Heart right ventricle (tissue), 16 donors: ENCODE measurements around the gene SPP1. TPM values are rescaled to one million over a fixed set of nuclear protein-coding genes. Genes with fewer than 3 reads are reported as not detected.

Experiments
- ATAC-seq, 8 donors: fragments of 200-7000 bp; cut with Tn5 transposase; one replicate each; pipeline ENCODE4 v1.9.1; 2020; ENCODE audit warnings: mild to moderate bottlenecking in 8 of 8, moderate library complexity in 8 of 8, moderate number of reproducible peaks in 1 of 8
- DNase-seq, 2 donors: peaks; one replicate each; pipeline ENCODE4 v3.0.0-alpha.2; 2020
- H3K27ac ChIP-seq, 10 donors: fragments of 200-600 bp; sonication (generic) in 2 of 10; one replicate each; pipeline versions ENCODE4 v1.5.0 to v1.8.0; 2020 to 2022; ENCODE audit warnings: mild to moderate bottlenecking in 3 of 10
- H3K27me3 ChIP-seq, 7 donors: fragments of 200-600 bp; one replicate each; pipeline ENCODE4 v1.8.0; 2021 to 2022; ENCODE audit warnings: mild to moderate bottlenecking in 2 of 7
- H3K36me3 ChIP-seq, 9 donors: fragments of 200-600 bp; sonication (generic) in 1 of 9; one replicate each; pipeline versions ENCODE4 v1.5.0 to v1.8.0; 2020 to 2022; ENCODE audit warnings: mild to moderate bottlenecking in 2 of 9
- H3K4me1 ChIP-seq, 9 donors: fragments of 200-600 bp; sonication (generic) in 1 of 9; one replicate each; pipeline versions ENCODE4 v1.5.0 to v1.8.0; 2020 to 2022; ENCODE audit warnings: mild to moderate bottlenecking in 4 of 9
- H3K4me3 ChIP-seq, 10 donors: fragments of 200-600 bp; sonication (generic) in 2 of 10; one replicate each; pipeline versions ENCODE4 v1.5.0 to v1.8.0; 2020 to 2022; ENCODE audit warnings: mild to moderate bottlenecking in 7 of 10, moderate library complexity in 2 of 10
- H3K9me3 ChIP-seq, 11 donors: fragments of 200-600 bp in 10 of 11; sonication (generic) in 2 of 11; one replicate each; pipeline versions ENCODE4 v1.5.0 to v1.8.0; 2013 to 2022; ENCODE audit warnings: mild to moderate bottlenecking in 2 of 11, control low read depth in 1 of 11, moderate library complexity in 1 of 11
- CTCF ChIP-seq, 9 donors: fragments of 200-600 bp; sonication (generic) in 2 of 9; IDR thresholded peaks; one replicate each; pipeline versions ENCODE4 v1.5.0 to v1.8.0; 2021 to 2022; ENCODE audit warnings: antibody characterized with exemption in 9 of 9, mild to moderate bottlenecking in 5 of 9, moderate library complexity in 1 of 9
- whole genome bisulfite sequencing, 2 donors: extraction: QIAGEN DNeasy Blood & Tissue Kit; methylation state at CpG; one replicate each; pipeline ENCODE4 v1.1.7; 2013; ENCODE audit warnings: inconsistent platforms in 1 of 2; 5-methylcytosine and 5-hydroxymethylcytosine counted together
- intact Hi-C, 10 donors: fragments of 100-400 bp; cut with DNase I; formaldehyde crosslinking; loops; one replicate each; pipeline versions ENCODE4 v1.11.1 to v1.14.2; 2022
- polyA plus RNA-seq, 2 donors: library from polyadenylated mRNA; stranded (reverse); fragments of 200-250 nt; gene quantifications; one replicate each; pipeline ENCODE4 v1.2.3, GENCODE V29; 2013
- total RNA-seq, 10 donors: library from RNA; stranded (reverse); fragmentation: NEBNext Ultra II Directional in 3 of 10; extraction: Animal tissue kit (Norgen Biotek cat#: 25700) in 3 of 10; gene quantifications; one replicate each; pipeline versions ENCODE4 v1.2.1 to v1.2.4, GENCODE V29; 2021 to 2023
- donor health status: Arrhythmogenic right ventricular cardiomyopathy.
- donor health status: ischemic (EF 13 %, LVEDD 7.1; RV severe dilation, severe dysfunction).
- donor health status: healthy with polysubstance abuse.
- donor health status: DM: no; HTN: yes; CAD: no.
- donor health status: DM: no; HTN: no; CAD: no.
- donor health status: ischemic (EF 25% LVEDD 6.9; RV normal size, moderate dysfunction).
- donor health status: ischemic (EF 25% LVEDD 5.7; RV mildly dilated, moderate dysfunction).
- donor health status: healthy.
- donor health status: DM: yes; HTN: yes; CAD: no.
- donor health status: Ischemic cardiomyopathy.
- donor health status: ischemic (EF 35%, LVEDD 5.7; RV mildly dilated, moderate dysfunction).
- donor health status: nonischemic (EF 11% LVEDD 7.7; RV severe dilation, severe dysfunction).
- donor health status: DM: yes; HTN: yes; CAD: no.
- donor health status: PGD.
- donor health status: ischemic (EF 29% LVEDD 5.4; RV normal size, mild dysfunction).
- donor health status: nonischemic (EF 23%, LVEDD 6.1; RV moderate dilation, normal function).

The SPP1 gene
- total and polyA plus RNA-seq, 12 donors: 1.2 to 246 (median 7.0) TPM

GRCh38 chr4:88027611-88028608 is 52.4 kb downstream of the SPP1 start:
- H3K27me3 ChIP-seq: no peaks in the 10 kb centered on the region
- TF ChIP-seq CTCF (IDR thresholded peaks at IDR 0.05): no peak
- peaks cover 0 to 22% (median 3%) of the 10 kb centered on the region in 9 donors for H3K4me1 ChIP-seq
- H3K36me3 ChIP-seq: peaks cover 0 to 64% (median 15%) of the 10 kb centered on the region in 9 donors
- peaks cover 0 to 16% (median 2%) of the 10 kb centered on the region in 11 donors for H3K9me3 ChIP-seq
- no peak overlapping the region for H3K4me3 ChIP-seq
- peak overlapping the region in 4 of 10 donors; percentile 2 to 19 (median 16) for H3K27ac ChIP-seq
- 64 to 73% methylated on average over 4 of the region's 4 CpGs for WGBS, 2 donors
- DNase-seq (no peak), ATAC-seq (peak in 2 of 8 donors; percentile 55 to 60)
- intact Hi-C loops: no loop called here

- Histone ChIP-seq H3K36me3 (peaks cover 0 to 63% (median 15%) of the 10 kb centered on the region in 9 donors), H3K27ac (peak overlapping the region in 1 of 10 donors; percentile 18), H3K4me3 (no peak overlapping the region), H3K27me3 (no peaks in the 10 kb centered on the region), H3K4me1 (peaks cover 0 to 17% (median 3%) of the 10 kb centered on the region in 9 donors), H3K9me3 (peaks cover 0 to 16% (median 2%) of the 10 kb centered on the region in 11 donors)
- intact Hi-C loops: no loop called here
- TF ChIP-seq CTCF (IDR thresholded peaks at IDR 0.05): no peak
- DNase-seq (no peak), ATAC-seq (no peak)
- WGBS, 2 donors: 84 to 91% methylated on average over 3 of the region's 3 CpGs
These were observed 53.4 kb downstream of the SPP1 start for GRCh38 chr4:88028946-88029345.

- Histone ChIP-seq H3K4me1 (peaks cover 0 to 17% (median 3%) of the 10 kb centered on the region in 9 donors), H3K27me3 (no peaks in the 10 kb centered on the region), H3K9me3 (peaks cover 0 to 16% (median 2%) of the 10 kb centered on the region in 11 donors), H3K36me3 (peaks cover 0 to 67% (median 15%) of the 10 kb centered on the region in 9 donors), H3K4me3 (no peak overlapping the region), H3K27ac (peak overlapping the region in 1 of 10 donors; percentile 22)
- no peak for DNase-seq
- intact Hi-C loops: no loop called here
- TF ChIP-seq CTCF (IDR thresholded peaks at IDR 0.05): no peak
- WGBS, 2 donors: 77 to 81% methylated on average over 3 of the region's 3 CpGs
- no peak for ATAC-seq
These were observed 54.0 kb downstream of the SPP1 start for GRCh38 chr4:88029556-88029955.

GRCh38 chr4:88030565-88031310 is 55.2 kb downstream of the SPP1 start:
- Histone ChIP-seq H3K9me3 (peaks cover 0 to 9% (median 2%) of the 10 kb centered on the region in 11 donors), H3K27me3 (no peaks in the 10 kb centered on the region), H3K27ac (no peak overlapping the region), H3K4me3 (no peak overlapping the region), H3K4me1 (peaks cover 0 to 17% (median 3%) of the 10 kb centered on the region in 9 donors), H3K36me3 (peaks cover 0 to 64% (median 13%) of the 10 kb centered on the region in 9 donors)
- TF ChIP-seq CTCF (IDR thresholded peaks at IDR 0.05): no peak
- no peak for DNase-seq
- ATAC-seq: no peak
- WGBS, 2 donors: 79 to 81% methylated on average over 12 of the region's 12 CpGs
- intact Hi-C loops: loop anchor here in 5 of 10 donors (5.0 to 10.0 kb wide), 3 partner anchors 182 to 484 kb away; no protein-coding TSS in a partner anchor
